ENCODE data around the gene WDR45B. TPM values are rescaled to one million over a fixed set of nuclear protein-coding genes. Genes with fewer than 3 reads are reported as not detected.

WDR45B gene
- total RNA-seq, 4 donors from 2014 or later: 85.1 to 104 (median 89.3) TPM

DNA sequence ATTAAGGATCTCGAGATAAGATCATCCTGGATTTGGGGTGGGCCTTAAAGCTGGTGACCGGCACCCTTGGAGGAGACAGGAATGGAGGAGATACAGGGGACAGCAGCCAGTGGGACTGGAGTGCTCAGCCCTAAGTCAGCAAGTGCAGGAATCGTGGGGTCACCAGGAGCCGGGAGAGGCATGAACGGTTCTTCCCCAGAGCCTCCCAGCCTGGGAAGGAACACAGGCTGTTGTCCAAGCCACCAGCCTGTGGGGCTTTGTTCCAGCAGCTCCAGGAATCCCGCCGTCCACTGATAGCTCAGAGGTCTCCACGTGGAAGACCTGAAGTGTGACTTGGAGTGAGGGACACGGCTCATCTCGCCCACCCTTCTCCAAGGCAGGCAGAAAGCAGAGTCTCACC lies 2.5 kb upstream of the WDR45B start:
- 70 to 77% methylated on average over 10 of the region's 10 CpGs for WGBS, 2 donors
- Histone ChIP-seq H3K9me3 (no peaks in the 10 kb centered on the region), H3K4me3 (no peak overlapping the region), H3K27ac (no peak overlapping the region), H3K4me1 (peaks cover 8 to 41% (median 15%) of the 10 kb centered on the region in 3 donors), H3K27me3 (no peaks in the 10 kb centered on the region), H3K36me3 (peaks cover 0 to 7% (median 0%) of the 10 kb centered on the region in 3 donors)
- no peak for DNase-seq
- TF ChIP-seq, protein P1, sequence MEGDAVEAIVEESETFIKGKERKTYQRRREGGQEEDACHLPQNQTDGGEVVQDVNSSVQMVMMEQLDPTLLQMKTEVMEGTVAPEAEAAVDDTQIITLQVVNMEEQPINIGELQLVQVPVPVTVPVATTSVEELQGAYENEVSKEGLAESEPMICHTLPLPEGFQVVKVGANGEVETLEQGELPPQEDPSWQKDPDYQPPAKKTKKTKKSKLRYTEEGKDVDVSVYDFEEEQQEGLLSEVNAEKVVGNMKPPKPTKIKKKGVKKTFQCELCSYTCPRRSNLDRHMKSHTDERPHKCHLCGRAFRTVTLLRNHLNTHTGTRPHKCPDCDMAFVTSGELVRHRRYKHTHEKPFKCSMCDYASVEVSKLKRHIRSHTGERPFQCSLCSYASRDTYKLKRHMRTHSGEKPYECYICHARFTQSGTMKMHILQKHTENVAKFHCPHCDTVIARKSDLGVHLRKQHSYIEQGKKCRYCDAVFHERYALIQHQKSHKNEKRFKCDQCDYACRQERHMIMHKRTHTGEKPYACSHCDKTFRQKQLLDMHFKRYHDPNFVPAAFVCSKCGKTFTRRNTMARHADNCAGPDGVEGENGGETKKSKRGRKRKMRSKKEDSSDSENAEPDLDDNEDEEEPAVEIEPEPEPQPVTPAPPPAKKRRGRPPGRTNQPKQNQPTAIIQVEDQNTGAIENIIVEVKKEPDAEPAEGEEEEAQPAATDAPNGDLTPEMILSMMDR (IDR thresholded peaks at IDR 0.05): no peak
- no peak for TF ChIP-seq POLR2A (IDR thresholded peaks at IDR 0.05)
- intact Hi-C loops (cut with DNase I): no loop called here

DNA sequence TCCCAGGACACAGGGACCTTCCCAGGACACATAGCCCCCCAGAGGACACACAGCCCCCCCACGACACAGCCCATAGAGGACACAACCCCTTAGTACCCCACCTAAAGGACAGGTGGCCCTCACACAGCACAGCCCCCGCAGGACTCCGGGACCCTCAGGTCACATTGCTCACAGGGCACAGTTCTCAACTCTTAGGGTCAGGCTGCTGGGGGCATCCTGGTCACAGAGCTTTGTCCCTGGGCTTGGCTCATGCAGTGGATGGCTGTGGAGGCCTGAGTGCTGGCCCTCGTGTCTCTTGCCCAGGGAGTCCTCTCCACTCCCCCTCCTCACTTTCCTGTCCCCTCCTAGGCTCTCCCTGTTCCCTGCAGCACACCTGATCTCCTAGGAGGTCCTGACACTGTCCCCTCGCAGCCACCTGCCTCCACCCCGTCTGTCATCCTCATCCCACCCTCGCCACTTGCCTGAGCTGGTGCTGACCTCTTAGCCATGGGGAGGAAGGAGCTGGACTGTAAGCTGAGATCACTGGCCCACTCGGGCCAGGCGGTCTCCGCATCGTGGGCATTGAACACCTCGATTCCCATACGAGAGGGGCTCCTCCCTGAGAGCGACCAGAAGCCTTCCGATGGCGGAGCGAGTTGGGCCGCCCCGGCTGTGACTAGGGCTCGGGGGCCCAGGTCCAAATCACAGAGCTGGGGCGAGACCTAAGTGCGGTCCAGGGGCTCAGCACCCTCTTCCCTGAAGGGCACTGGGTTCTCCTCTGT lies 1.4 kb upstream of the WDR45B start:
- no peak for DNase-seq
- 68 to 87% methylated on average over 5 to 11 of the region's 22 CpGs for WGBS, 2 donors
- peaks cover 0 to 4% (median 0%) of the 10 kb centered on the region in 3 donors for H3K36me3 ChIP-seq
- H3K27me3 ChIP-seq: no peaks in the 10 kb centered on the region
- no peak overlapping the region for H3K4me3 ChIP-seq
- H3K27ac ChIP-seq: peak overlapping the region in 1 of 4 donors; percentile 98
- TF ChIP-seq, protein P1 (IDR thresholded peaks at IDR 0.05): no peak
- TF ChIP-seq POLR2A (IDR thresholded peaks at IDR 0.05): no peak
- intact Hi-C loops (cut with DNase I): loop anchor here (5.0 kb wide), 1 partner anchor 103 kb away; the partner anchor contains the start of gene TBCD
- H3K9me3 ChIP-seq: no peaks in the 10 kb centered on the region
- H3K4me1 ChIP-seq: peaks cover 8 to 45% (median 17%) of the 10 kb centered on the region in 3 donors

DNA sequence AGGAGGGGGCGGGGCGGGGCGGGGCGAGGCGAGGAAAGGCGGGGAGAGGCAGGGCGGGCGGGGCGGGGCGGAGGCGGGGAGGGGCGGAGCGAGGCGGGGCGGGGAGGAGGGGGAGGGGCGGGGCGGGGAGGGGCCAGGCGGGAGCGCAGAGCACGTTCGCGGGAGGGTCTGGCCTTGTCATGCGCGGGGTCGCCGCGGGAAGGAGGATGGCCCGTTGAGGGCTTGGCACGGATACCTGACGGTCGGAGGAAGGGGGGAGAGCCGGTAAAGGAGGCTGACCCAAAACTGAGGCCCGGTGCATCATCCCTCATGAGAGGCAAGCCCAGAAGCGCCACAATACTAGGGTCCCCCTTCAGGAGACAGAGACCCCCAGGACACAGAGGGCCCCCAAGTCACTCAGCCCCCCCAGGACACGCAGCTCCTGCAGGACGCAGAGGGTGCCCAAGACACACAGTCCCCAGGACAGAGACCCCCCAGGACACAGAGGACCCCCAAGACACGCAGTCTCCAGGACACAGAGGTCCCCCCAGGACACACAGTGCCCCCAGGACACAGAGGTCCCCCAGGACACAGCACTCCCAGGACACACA lies 593 bp upstream of the WDR45B start:
- peak overlapping the region; percentile 74 to 98 (median 88) for H3K27ac ChIP-seq
- 0% methylated on average over 7 to 15 of the region's 37 CpGs for WGBS, 2 donors
- H3K4me3 ChIP-seq: peak overlapping the region; percentile 17 to 64 (median 44)
- intact Hi-C loops (cut with DNase I): loop anchor here (5.0 kb wide), 1 partner anchor 103 kb away; the partner anchor contains the start of gene TBCD
- H3K4me1 ChIP-seq: peaks cover 8 to 44% (median 17%) of the 10 kb centered on the region in 3 donors
- peaks cover 0 to 13% (median 0%) of the 10 kb centered on the region in 3 donors for H3K36me3 ChIP-seq
- H3K9me3 ChIP-seq: no peaks in the 10 kb centered on the region
- H3K27me3 ChIP-seq: no peaks in the 10 kb centered on the region
- peak; percentile 38 for DNase-seq
- TF ChIP-seq, protein P1 (IDR thresholded peaks at IDR 0.05): no peak
- no peak for TF ChIP-seq POLR2A (IDR thresholded peaks at IDR 0.05)

DNA sequence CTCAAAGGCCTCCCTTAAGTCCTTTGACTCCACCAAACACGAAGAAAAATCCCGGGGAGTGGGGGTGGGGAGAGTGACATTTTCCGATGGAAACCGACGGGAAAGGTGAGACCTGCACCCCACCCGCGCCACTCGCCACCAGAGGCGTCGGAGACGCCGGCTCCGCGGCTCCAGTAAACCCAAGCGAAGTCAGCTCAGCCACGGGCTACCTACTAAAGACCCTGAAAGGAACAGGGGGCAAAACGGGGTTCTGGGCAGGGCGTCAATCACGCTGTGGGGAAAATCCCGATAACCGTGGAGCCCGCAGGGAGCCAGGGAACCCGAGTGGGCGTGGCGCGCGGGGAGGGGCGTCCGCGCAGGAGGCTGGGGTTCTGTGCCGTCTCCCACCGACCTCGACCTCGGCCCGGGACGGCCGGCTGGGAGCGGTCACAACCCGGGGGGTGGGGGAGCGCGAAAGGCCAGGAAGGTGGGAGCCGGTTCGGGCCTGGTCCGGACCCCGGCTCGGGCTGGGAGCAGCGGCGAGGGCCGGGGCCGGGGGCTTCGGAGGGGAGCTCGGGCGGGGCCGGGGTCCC lies 565 bp downstream of the WDR45B start:
- H3K36me3 ChIP-seq: peaks cover 3 to 24% (median 6%) of the 10 kb centered on the region in 3 donors
- H3K27me3 ChIP-seq: no peaks in the 10 kb centered on the region
- H3K9me3 ChIP-seq: no peaks in the 10 kb centered on the region
- peak overlapping the region; percentile 72 to 100 (median 90) for H3K4me3 ChIP-seq
- H3K4me1 ChIP-seq: peaks cover 8 to 43% (median 17%) of the 10 kb centered on the region in 3 donors
- H3K27ac ChIP-seq: peak overlapping the region; percentile 98 to 100 (median 98)
- DNase-seq: no peak
- TF ChIP-seq, protein P1 (IDR thresholded peaks at IDR 0.05): peak in 1 of 6 experiments; percentile 20
- no peak for TF ChIP-seq POLR2A (IDR thresholded peaks at IDR 0.05)
- intact Hi-C loops (cut with DNase I): loop anchor here (5.0 kb wide), 1 partner anchor 105 kb away; the partner anchor contains the start of gene TBCD
- 1% methylated on average over 24 to 35 of the region's 54 CpGs for WGBS, 2 donors
